ENCODE results near the gene AGRN.
A peak's percentile ranks its signal among the peaks of the same experiment; 100 is the strongest.
"Not testable (repeated sequence)": the region's sequence is repeated elsewhere in the genome, so short reads cannot be mapped to it uniquely, and the experiment has no call there.

Gene AGRN

DNA sequence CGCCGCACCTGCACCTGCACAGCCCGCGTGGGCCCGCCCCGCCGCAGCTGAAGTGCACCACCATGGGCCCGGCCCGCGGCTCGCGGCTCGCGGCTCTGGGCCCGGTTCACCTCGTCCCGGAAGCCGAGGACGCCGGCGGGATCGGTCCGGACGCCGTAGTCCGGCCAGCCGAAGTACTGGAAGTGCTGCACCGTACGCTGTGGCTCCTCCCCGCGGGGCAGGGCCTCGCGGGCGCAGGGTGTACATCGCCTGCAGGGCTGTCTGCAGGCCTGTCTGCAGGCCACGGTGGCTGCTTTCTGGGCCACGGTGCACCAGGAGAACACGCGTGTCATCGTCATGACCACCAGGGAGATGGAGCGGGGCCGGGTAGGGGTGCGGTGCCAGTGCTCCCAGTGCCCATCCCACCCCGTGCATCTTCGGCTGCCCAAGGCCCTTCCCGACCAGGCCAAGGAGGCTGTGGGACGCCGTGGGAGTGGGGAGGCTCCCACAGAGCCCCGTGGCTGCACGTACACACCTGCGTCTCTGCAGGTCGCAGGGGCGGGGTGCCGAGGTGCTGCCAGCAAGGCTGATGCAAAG lies 47.5 kb downstream of the AGRN start:
- no peak for DNase-seq (ENCODE audit: low spot score)

DNA sequence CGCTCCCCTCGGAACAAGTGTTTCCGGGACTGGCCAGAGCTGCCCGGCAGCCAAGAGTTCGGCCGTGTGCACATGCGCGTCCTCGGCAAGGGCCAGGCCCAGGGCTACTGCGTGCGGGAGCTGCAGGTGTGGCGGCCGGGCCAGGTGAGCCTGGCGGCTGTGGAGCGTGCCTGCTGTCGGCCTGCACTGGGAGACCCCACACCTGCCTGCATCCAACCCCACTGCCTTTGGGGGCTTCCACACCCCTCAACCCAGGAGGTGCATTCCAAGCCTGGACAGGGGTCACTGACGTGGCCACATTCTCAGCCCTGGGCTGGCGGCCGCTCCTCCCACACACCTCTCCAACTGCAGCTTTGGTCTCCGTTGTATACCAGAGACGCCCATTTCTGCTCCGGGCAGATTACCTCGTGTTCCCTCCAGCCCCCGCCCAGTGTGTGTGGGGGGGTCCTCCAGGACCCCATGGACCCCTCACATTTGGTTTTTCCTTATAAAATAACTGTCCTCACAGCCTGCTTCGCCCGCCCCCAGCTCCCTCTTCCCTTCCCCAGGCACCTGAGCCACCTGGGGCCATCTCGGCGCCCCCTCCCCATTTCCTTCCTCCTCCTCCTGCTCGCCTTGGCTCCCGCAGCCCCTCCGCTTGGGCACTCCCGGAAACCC lies 48.1 kb downstream of the AGRN start:
- peak; percentile 61 for DNase-seq (ENCODE audit: low spot score)

GRCh38 chr1:1068517-1069055 lies 48.7 kb downstream of the AGRN start:
- DNase-seq (ENCODE audit: low spot score), result peak; percentile 74

DNA sequence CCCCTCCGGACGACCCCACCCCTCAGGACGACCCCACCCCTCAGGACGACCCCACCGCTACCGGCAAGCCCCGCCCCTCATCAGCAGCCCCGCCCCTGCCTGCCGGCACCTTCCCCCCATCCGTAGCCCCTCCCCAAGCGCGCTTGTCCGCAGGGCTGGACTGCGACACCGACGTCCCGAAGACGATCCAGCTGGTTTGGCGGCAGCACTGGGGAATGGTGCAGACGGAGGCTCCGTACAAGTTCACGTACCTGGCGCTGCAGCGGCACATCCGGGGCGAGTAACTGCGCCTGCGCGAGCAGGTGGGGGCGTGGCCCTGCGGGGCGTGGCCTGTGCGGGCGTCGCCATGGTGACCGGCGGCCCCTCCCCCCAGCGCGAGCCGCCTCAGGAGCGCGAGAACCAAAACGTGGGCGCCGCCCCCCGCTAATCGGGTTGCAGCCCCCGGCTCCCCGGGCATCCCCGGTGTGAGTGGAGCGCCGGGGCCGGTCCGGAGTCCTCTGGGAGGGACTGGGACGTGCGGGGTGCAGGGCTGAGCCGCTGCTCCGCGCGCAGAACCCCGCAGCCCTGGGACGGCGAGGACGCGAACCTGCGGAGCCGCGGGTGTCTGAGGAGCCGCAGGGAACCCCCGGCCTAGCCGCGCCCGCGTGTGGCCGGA lies 49.3 kb downstream of the AGRN start:
- peak; percentile 90 for DNase-seq (ENCODE audit: low spot score)

GRCh38 chr1:1069711-1070676 lies 50.1 kb downstream of the AGRN start:
- DNase-seq (ENCODE audit: low spot score), result peak; percentile 60

- DNase-seq (ENCODE audit: low spot score), result no peak
Observed at GRCh38 chr1:1071486-1072298, 51.8 kb downstream of the AGRN start.

DNA sequence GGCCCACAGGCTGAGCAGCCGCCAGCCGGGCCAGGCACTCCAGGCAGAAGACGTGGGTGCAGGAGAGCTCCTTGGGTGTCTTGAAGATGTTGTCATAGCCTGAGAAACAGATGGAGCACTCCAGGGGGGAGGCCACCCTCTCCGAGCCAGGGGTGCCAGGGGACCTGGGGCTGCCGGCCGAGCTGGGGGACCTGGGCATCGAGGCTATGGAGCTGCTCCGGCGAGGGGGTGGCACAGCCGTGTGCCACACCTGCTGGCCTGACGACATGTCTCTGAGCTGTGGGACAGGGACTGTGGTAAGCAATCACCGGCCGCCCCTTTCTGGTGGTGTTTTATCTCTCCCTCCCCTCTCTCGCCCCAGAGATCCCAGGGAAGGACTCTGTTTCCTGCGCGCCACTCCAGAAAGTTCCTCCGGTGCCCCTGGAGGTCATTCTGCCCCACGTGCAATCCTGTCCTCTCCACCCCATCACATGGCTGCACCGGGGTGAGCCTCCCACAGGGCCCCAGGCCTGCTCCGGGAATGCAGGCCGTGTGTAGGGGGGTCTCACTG lies 52.5 kb downstream of the AGRN start:
- DNase-seq (ENCODE audit: low spot score), result no peak

- DNase-seq (ENCODE audit: low spot score), result no peak
Observed at GRCh38 chr1:1072849-1073742, 53.2 kb downstream of the AGRN start.

GRCh38 chr1:1073743-1074587 lies 54.0 kb downstream of the AGRN start, which contains the start of gene RNF223:
RNF223 (minus strand) TSS chr1:1074306; CDS start chr1:1072566, 1,740 bp downstream.
- DNase-seq (ENCODE audit: low spot score), result peak; percentile 81

- no peak for DNase-seq (ENCODE audit: low spot score)
Observed at GRCh38 chr1:1074631-1075147, 54.8 kb downstream of the AGRN start.

GRCh38 chr1:1075148-1075935 lies 55.4 kb downstream of the AGRN start:
- DNase-seq (ENCODE audit: low spot score), result no peak

DNA sequence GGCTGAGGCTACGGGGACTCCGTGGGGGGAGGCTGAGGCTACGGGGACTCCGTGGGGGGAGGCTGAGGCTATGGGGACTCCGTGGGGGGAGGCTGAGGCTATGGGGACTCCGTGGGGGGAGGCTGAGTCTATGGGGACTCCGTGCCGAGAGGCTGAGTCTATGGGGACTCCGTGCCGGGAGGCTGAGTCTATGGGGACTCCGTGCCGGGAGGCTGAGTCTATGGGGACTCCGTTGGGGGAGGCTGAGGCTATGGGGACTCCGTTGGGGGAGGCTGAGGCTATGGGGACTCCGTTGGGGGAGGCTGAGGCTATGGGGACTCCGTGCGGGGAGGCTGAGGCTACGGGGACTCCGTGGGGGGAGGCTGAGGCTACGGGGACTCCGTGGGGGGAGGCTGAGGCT lies 57.5 kb downstream of the AGRN start:
- DNase-seq (ENCODE audit: low spot score), result not testable (repeated sequence)

DNA sequence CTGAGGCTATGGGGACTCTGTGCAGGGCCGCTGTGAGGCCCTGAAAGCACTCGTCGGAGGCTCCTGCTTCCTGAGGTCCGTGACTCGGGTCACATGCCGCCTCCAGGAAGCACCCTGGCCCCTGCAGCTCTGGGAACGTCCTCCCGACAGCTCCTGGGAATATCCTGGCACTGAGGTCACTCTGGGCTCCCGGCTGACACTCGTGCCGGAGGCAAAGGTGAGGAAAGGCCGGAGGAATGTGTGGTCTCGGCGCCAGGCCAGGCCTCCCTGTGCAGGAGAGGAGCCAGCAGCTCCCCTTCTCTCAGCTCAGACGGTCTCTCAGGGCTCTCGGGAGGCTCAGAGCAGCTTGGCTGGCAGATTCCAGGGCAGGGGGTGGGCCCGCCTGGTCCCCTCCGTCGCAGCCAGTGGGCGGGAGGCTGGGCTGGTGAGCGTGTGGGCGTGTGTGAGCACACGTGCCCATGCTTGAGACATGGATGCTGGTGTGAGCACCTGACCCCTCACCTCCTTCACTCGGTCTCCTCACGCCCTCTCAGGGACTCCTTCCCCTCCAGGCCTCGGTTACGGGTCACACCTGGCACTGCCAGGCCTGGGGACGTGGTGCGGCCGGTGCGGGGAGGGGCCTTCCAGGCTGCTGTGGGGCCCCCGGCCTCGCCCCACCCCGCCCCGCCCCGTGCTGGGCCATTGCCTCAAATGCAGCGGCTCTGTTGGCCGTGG lies 59.6 kb downstream of the AGRN start:
- peak; percentile 99 for DNase-seq (ENCODE audit: low spot score)

DNA sequence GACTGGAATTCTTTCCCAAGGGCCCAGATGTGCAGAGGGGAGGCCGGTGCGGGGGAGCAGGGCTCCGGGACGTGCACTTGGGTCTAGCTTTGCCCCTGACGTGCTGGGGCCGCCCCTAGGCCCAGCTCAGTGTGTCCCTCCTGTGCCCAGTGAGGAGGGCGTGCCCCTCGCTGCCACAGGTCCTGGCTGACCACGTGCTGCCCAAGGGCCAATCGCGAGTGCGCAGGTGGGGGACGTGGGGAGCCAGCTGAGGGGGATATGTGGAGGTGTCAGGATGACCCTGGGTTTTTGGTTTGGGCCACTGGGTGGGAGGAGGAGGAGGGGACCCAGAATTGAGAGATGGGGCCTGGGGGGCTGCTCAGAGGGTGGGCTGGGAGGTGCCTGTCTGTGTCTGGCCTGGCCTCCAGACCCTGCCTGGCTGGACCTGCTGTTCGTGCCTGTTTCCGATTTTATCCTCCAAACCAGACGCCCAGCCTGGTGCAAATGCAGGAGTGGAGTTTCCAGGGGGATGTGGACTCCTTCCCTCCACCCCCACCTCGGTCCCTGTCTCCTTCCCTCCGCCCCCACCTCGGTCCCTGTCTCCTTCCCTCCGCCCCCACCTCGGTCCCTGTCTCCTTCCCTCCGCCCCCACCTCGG lies 60.3 kb downstream of the AGRN start:
- peak; percentile 80 for DNase-seq (ENCODE audit: low spot score)

- DNase-seq (ENCODE audit: low spot score), result no peak
Observed at GRCh38 chr1:1080951-1081310, 61.0 kb downstream of the AGRN start.

Measured in kidney tubule cell (primary cell).